Measurements from ENCODE around the gene TBC1D16.

The TBC1D16 gene

DNA sequence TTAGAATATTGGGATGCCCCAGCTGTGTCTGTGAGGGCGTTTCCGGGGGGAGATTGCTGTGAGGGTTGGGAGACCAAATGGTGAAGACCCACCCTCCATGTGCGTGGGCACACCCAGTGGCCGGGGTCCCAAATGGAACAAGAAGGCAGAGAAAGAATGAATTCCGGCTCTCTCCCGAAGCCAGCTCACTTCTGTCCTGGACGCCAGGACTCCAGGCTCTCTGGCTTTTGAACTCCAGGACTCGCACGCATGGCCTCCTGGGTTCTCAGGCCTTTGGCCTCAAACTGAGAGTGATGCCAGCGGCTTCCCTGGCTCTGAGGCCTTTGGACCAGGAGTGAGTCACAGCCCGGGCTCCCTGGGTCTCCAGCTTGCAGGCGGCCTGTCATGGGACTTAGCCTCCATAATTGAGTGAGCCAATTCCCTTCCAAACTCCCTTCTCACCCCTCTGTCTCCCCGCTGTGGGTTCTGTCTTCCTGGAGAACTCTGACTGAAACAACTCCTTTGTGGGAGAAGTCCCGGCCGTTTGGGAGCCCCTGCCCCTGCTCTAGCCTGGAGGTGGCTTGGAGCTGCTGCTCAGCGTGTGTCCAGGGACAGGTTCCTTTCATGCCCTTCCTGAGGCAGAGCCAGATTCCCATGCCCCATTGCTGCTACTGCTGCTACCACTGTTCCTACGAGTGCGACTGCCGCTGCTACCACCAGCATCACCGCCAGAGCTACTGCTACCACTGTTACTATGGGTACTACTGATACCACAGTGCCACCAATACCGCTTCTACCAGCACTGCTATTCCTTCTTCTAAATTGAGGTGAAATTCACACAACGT lies 146.6 kb downstream of the TBC1D16 start:
- H3K27ac ChIP-seq = no peak overlapping the region
- TF ChIP-seq, protein P1, sequence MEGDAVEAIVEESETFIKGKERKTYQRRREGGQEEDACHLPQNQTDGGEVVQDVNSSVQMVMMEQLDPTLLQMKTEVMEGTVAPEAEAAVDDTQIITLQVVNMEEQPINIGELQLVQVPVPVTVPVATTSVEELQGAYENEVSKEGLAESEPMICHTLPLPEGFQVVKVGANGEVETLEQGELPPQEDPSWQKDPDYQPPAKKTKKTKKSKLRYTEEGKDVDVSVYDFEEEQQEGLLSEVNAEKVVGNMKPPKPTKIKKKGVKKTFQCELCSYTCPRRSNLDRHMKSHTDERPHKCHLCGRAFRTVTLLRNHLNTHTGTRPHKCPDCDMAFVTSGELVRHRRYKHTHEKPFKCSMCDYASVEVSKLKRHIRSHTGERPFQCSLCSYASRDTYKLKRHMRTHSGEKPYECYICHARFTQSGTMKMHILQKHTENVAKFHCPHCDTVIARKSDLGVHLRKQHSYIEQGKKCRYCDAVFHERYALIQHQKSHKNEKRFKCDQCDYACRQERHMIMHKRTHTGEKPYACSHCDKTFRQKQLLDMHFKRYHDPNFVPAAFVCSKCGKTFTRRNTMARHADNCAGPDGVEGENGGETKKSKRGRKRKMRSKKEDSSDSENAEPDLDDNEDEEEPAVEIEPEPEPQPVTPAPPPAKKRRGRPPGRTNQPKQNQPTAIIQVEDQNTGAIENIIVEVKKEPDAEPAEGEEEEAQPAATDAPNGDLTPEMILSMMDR (IDR thresholded peaks at IDR 0.05) = no peak
- H3K4me1 ChIP-seq (ENCODE audit: control insufficient read depth in 1 of 2, insufficient read depth in 1 of 2, low read depth in 1 of 2, low read length in 1 of 2) = no peaks in the 10 kb centered on the region

DNA sequence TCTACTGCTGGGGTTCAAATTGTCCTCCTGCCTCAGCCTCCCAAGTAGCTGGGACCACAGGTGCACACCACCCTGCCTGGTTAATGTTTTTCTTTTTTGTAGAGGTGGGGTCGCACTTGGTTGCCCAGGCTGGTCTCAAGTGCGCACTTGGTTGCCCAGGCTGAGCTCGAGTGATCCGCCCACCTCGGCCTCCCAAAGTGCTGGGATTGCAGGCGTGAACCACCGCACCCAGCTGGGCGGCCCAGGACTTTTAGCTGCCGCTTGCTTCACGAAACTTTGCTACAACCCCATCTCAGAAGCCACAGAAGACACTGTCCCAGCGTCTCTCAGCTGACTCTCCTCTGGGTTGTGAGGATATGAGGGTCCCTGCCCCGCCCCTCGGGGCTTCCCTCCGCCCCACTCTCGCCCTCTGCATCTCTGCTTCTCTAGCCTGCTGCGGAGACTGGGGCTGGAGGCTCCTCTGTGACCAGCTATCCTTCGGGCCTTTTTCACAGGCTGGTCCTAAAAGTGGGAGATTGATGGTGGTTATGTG lies 147.6 kb downstream of the TBC1D16 start:
- Histone ChIP-seq H3K27ac (no peak overlapping the region), H3K9me3 (no peaks in the 10 kb centered on the region), H3K4me3 (ENCODE audit: low read depth in 1 of 2, low read length in 1 of 2) (no peak overlapping the region), H3K27me3 (peaks cover 63% of the 10 kb centered on the region), H3K4me1 (ENCODE audit: control insufficient read depth in 1 of 2, insufficient read depth in 1 of 2, low read depth in 1 of 2, low read length in 1 of 2) (no peaks in the 10 kb centered on the region), H3K36me3 (no peaks in the 10 kb centered on the region)
- TF ChIP-seq, protein P1 (IDR thresholded peaks at IDR 0.05) = no peak

More for the DNA sequence above, 146.6 kb downstream of the TBC1D16 start:
- H3K9me3 ChIP-seq = no peaks in the 10 kb centered on the region
- H3K4me3 ChIP-seq (ENCODE audit: low read depth in 1 of 2, low read length in 1 of 2) = no peak overlapping the region
- no peaks in the 10 kb centered on the region for H3K36me3 ChIP-seq
- peaks cover 53% of the 10 kb centered on the region for H3K27me3 ChIP-seq

DNA sequence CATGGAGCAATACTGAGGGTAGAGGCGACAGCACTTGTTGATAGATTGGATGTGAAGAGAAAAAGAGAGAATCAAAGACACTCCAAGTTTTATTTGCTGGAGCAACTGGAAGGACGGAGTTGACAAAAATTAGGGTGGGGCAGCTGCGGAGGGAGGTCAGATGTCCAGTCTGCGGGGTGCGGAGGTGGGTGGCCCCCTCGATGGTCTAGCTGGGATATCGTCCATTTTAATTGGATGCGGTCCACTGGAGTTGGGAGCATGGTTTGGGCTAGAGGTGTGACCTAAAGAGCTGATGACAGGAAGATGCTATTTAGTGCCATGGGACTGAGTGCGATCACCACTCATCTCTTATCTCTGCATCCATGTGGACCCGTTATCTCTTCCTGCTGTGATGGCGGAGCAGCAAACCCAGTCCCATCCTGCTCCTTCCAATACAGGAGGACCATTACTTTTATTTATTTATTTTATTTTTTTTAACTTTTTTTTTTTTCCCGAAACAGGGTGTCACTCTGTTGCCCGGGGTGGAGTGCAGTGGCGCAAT lies 148.2 kb downstream of the TBC1D16 start:
- Histone ChIP-seq H3K9me3 (no peaks in the 10 kb centered on the region), H3K27me3 (peaks cover 68% of the 10 kb centered on the region)
- TF ChIP-seq, protein P1 (IDR thresholded peaks at IDR 0.05) = no peak

DNA sequence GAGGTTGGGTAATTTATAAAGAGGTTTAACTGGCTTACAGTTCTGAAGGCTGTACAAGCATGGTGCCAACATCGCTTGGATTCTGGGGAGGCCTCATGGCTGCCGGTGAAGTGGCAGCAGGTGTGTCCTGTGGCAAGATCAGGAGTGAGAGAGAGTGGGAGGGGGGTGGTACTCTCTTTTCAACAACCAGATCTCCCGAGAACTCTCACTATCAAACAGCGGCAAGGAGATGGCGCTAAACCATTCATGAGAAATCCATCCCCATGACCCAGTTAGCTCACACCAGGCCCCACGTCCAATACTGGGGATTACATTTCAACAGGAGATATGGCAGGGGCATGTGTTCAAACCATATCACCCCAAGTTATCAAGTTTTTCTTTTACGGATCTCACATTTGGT lies 152.5 kb downstream of the TBC1D16 start:
- no peaks in the 10 kb centered on the region for H3K9me3 ChIP-seq
- TF ChIP-seq, protein P1 (IDR thresholded peaks at IDR 0.05) = no peak
- H3K4me3 ChIP-seq (ENCODE audit: low read depth in 1 of 2, low read length in 1 of 2) = no peak overlapping the region
- H3K27me3 ChIP-seq = peaks cover 56% of the 10 kb centered on the region
- no peaks in the 10 kb centered on the region for H3K36me3 ChIP-seq
- no peak overlapping the region for H3K27ac ChIP-seq
- H3K4me1 ChIP-seq (ENCODE audit: control insufficient read depth in 1 of 2, insufficient read depth in 1 of 2, low read depth in 1 of 2, low read length in 1 of 2) = no peaks in the 10 kb centered on the region

More for the DNA sequence above, 148.2 kb downstream of the TBC1D16 start:
- H3K4me1 ChIP-seq (ENCODE audit: control insufficient read depth in 1 of 2, insufficient read depth in 1 of 2, low read depth in 1 of 2, low read length in 1 of 2) = no peaks in the 10 kb centered on the region
- no peak overlapping the region for H3K4me3 ChIP-seq (ENCODE audit: low read depth in 1 of 2, low read length in 1 of 2)
- no peak overlapping the region for H3K27ac ChIP-seq
- H3K36me3 ChIP-seq = no peaks in the 10 kb centered on the region
